IMR-90 (cell line): ENCODE measurements around the gene TLCD5. TPM values are rescaled to one million over a fixed set of nuclear protein-coding genes. Genes with fewer than 3 reads are reported as not detected.

Experiments used
- ATAC-seq: fragments of 200-7000 bp; cut with Tn5 transposase; 2 replicates; pipeline ENCODE4 v1.9.1; 2020; ENCODE audit warnings: low read depth, mild to moderate bottlenecking, moderate library complexity
- BruUV-seq: library from RNA; stranded (reverse); fragments of 400-500 nt; replicated peaks from 2 replicates; lab custom pipeline; 2021; lab: Mats Ljungman, UMichigan
- CTCF ChIA-PET: fragments of 300-600 bp; formaldehyde crosslinking; extraction: SDS; loops from one replicate; lab custom pipeline; 2021; ENCODE audit warnings: antibody characterized with exemption; lab: Yijun Ruan, JAX
- POLR2A ChIA-PET: fragments of 300-600 bp; sonication (Branson Sonifier 250); formaldehyde crosslinking; loops from one replicate; lab custom pipeline; 2022; ENCODE audit warnings: antibody characterized with exemption; ENCODE audit not compliant: unreplicated experiment; lab: Charles Lee
- DNase-seq: peaks from one replicate; pipeline ENCODE4 v3.0.0; 2013
- H2AFZ ChIP-seq: replicated peaks from 2 replicates; pipeline ENCODE3; 2013; ENCODE audit warnings: low read length, mild to moderate bottlenecking; ENCODE audit not compliant: poor library complexity
- H2AK5ac ChIP-seq: 2 replicates; pipeline ENCODE4 v1.6.1; 2013; ENCODE audit warnings: low read depth, low read length, inconsistent platforms
- H2AK9ac ChIP-seq: replicated peaks from 2 replicates; pipeline ENCODE3; 2013; ENCODE audit warnings: mild to moderate bottlenecking, low read depth, low read length, moderate library complexity; ENCODE audit not compliant: poor library complexity
- H2BK120ac ChIP-seq: 2 replicates; pipeline ENCODE4 v1.6.1; 2013; ENCODE audit warnings: low read depth, low read length, inconsistent platforms
- H2BK15ac ChIP-seq: 3 replicates; pipeline ENCODE4 v1.6.1; 2013; ENCODE audit warnings: low read depth, low read length, inconsistent platforms
- H2BK20ac ChIP-seq: 2 replicates; pipeline ENCODE4 v1.6.1; 2013; ENCODE audit warnings: low read depth, mild to moderate bottlenecking, inconsistent platforms, low read length, moderate library complexity
- H2BK5ac ChIP-seq: 2 replicates; pipeline ENCODE4 v1.6.1; 2013; ENCODE audit warnings: mild to moderate bottlenecking, low read depth, low read length, inconsistent platforms; ENCODE audit not compliant: poor library complexity, severe bottlenecking
- H3K14ac ChIP-seq: replicated peaks from 2 replicates; pipeline ENCODE4 v1.6.1; 2013; ENCODE audit warnings: low read depth, low read length, inconsistent platforms
- H3K18ac ChIP-seq: 2 replicates; pipeline ENCODE4 v1.6.1; 2013; ENCODE audit warnings: low read depth, low read length, control low read depth
- H3K23ac ChIP-seq: 2 replicates; pipeline ENCODE4 v1.6.1; 2013; ENCODE audit warnings: low read depth, low read length, inconsistent platforms
- H3K27ac ChIP-seq: 2 replicates; pipeline ENCODE4 v1.5.1; 2013; ENCODE audit warnings: mild to moderate bottlenecking, control low read depth, low read length; ENCODE audit not compliant: insufficient read depth
- H3K27me3 ChIP-seq: 2 replicates; pipeline ENCODE4 v1.6.1; 2013; ENCODE audit warnings: low read length; ENCODE audit not compliant: control insufficient read depth, insufficient read depth
- H3K36me3 ChIP-seq: 2 replicates; pipeline ENCODE4 v1.6.1; 2013; ENCODE audit warnings: low read length, mixed read lengths; ENCODE audit not compliant: control insufficient read depth, insufficient read depth
- H3K4ac ChIP-seq: 2 replicates; pipeline ENCODE4 v1.6.1; 2013; ENCODE audit warnings: low read depth, low read length, inconsistent platforms
- H3K4me1 ChIP-seq: 2 replicates; pipeline ENCODE4 v1.6.1; 2013; ENCODE audit warnings: low read length, mixed read lengths; ENCODE audit not compliant: control insufficient read depth, insufficient read depth
- H3K4me2 ChIP-seq: 2 replicates; pipeline ENCODE4 v1.6.1; 2013; ENCODE audit warnings: low read depth, mild to moderate bottlenecking, control low read depth, low read length, moderate library complexity
- H3K4me3 ChIP-seq: 2 replicates; pipeline ENCODE4 v1.5.1; 2013; ENCODE audit warnings: low read depth, mild to moderate bottlenecking, control low read depth, low read length, moderate library complexity; ENCODE audit not compliant: insufficient read depth
- H3K56ac ChIP-seq: 2 replicates; pipeline ENCODE4 v1.6.1; 2013; ENCODE audit warnings: low read length, inconsistent platforms; ENCODE audit not compliant: insufficient read depth; ENCODE audit errors: extremely low read depth
- H3K79me1 ChIP-seq, 2 experiments: 2 replicates each; pipeline ENCODE4 v1.6.1; 2013; ENCODE audit warnings: low read length in 2 of 2, inconsistent platforms in 1 of 2, low read depth in 1 of 2
- H3K9ac ChIP-seq: 2 replicates; pipeline ENCODE4 v1.6.1; 2013; ENCODE audit warnings: low read depth, low read length, control low read depth
- H3K9me1 ChIP-seq: 2 replicates; pipeline ENCODE4 v1.6.1; 2013; ENCODE audit warnings: low read length, inconsistent platforms; ENCODE audit not compliant: insufficient read depth
- H3K9me3 ChIP-seq: 2 replicates; pipeline ENCODE4 v1.6.1; 2013; ENCODE audit warnings: low read length; ENCODE audit not compliant: control insufficient read depth, insufficient read depth
- H4K20me1 ChIP-seq: 2 replicates; pipeline ENCODE4 v1.6.1; 2013; ENCODE audit warnings: low read length, inconsistent platforms; ENCODE audit not compliant: insufficient read depth
- H4K5ac ChIP-seq: 2 replicates; pipeline ENCODE4 v1.6.1; 2013; ENCODE audit warnings: mild to moderate bottlenecking, low read depth, low read length, control low read depth
- H4K8ac ChIP-seq, 2 experiments: 2 replicates each; pipeline ENCODE4 v1.6.1; 2013; ENCODE audit warnings: low read depth in 2 of 2, low read length in 2 of 2, control low read depth in 1 of 2, inconsistent platforms in 1 of 2
- H4K91ac ChIP-seq: 2 replicates; pipeline ENCODE4 v1.6.1; 2013; ENCODE audit warnings: low read depth, low read length, inconsistent platforms; ENCODE audit not compliant: insufficient read depth
- CEBPB ChIP-seq: IDR thresholded peaks from 2 replicates; pipeline ENCODE4 v1.6.1; 2012; ENCODE audit warnings: low read depth, low read length, improper control_type of control experiment
- CHD1 ChIP-seq: IDR thresholded peaks from 2 replicates; pipeline ENCODE4 v1.6.1; 2012; ENCODE audit warnings: low read depth, low read length, improper control_type of control experiment
- FOS ChIP-seq: fragments of 150-350 bp; IDR thresholded peaks from 2 replicates; pipeline ENCODE4 v1.6.1; 2016; ENCODE audit warnings: low read depth, low read length
- MAFK ChIP-seq: IDR thresholded peaks from 2 replicates; pipeline ENCODE4 v1.6.1; 2012; ENCODE audit warnings: low read depth, low read length, improper control_type of control experiment
- MAZ ChIP-seq: IDR thresholded peaks from 2 replicates; pipeline ENCODE4 v1.6.1; 2012; ENCODE audit warnings: low read depth, mild to moderate bottlenecking, low read length, improper control_type of control experiment, moderate library complexity, borderline replicate concordance
- MXI1 ChIP-seq: IDR thresholded peaks from 2 replicates; pipeline ENCODE4 v1.6.1; 2012; ENCODE audit warnings: low read depth, mild to moderate bottlenecking, low read length, moderate library complexity, borderline replicate concordance
- NFE2L2 ChIP-seq: fragments of 150-350 bp; IDR thresholded peaks from 2 replicates; pipeline ENCODE4 v1.6.1; 2016; ENCODE audit warnings: low read depth, mild to moderate bottlenecking, low read length
- POLR2A ChIP-seq: IDR thresholded peaks from 2 replicates; pipeline ENCODE4 v1.6.1; 2012; ENCODE audit warnings: mild to moderate bottlenecking, low read depth, low read length
- RAD21 ChIP-seq: IDR thresholded peaks from 2 replicates; pipeline ENCODE4 v1.6.1; 2012; ENCODE audit warnings: low read length, improper control_type of control experiment
- RCOR1 ChIP-seq: IDR thresholded peaks from 2 replicates; pipeline ENCODE4 v1.6.1; 2012; ENCODE audit warnings: mild to moderate bottlenecking, low read length, improper control_type of control experiment; ENCODE audit not compliant: insufficient replicate concordance
- RFX5 ChIP-seq: IDR thresholded peaks from 2 replicates; pipeline ENCODE4 v1.8.0; 2012; ENCODE audit warnings: low read depth, mild to moderate bottlenecking, low read length, moderate library complexity
- SMC3 ChIP-seq: fragments of 150-350 bp; IDR thresholded peaks from 2 replicates; pipeline ENCODE4 v1.6.1; 2016; ENCODE audit warnings: low read depth, mild to moderate bottlenecking, antibody characterized with exemption, low read length, moderate library complexity
- whole genome bisulfite sequencing, 2 experiments: methylation state at CpG; one replicate each; pipeline versions ENCODE4 v1.1.5 to v1.1.7; 2013; ENCODE audit warnings: missing lambda C conversion rate in 2 of 2; ENCODE audit not compliant: insufficient read length in 1 of 2; ENCODE audit errors: extremely low coverage in 2 of 2; 5-methylcytosine and 5-hydroxymethylcytosine counted together
- dilution Hi-C: fragments of 300-500 bp; cut with HindIII; formaldehyde crosslinking; loops from one replicate; pipeline ENCODE4 v1.14.3; 2018; ENCODE audit warnings: low sequenced_read_pairs; ENCODE audit not compliant: unreplicated experiment
- in situ Hi-C: fragments of 300-500 bp; cut with MboI; formaldehyde crosslinking; loops from 3 replicates; pipeline ENCODE4 v1.14.3; 2019; ENCODE audit warnings: low sequenced_read_pairs, inconsistent platforms, mixed read lengths
- intact Hi-C: fragments of 100-400 bp; cut with micrococcal nuclease; formaldehyde crosslinking; loops from 2 replicates; pipeline ENCODE4 v1.10.0; 2022
- polyA plus RNA-seq, 3 experiments: library from polyadenylated mRNA; depleted of rRNA; stranded (reverse); fragments of >200 nt; gene quantifications; 2 replicates each; pipeline ENCODE4 v1.2.3, GENCODE V29; 2012; ENCODE audit warnings: low replicate concordance in 1 of 3
- total RNA-seq: library from RNA; depleted of rRNA; stranded (reverse); fragments of >200 nt; gene quantifications from 2 replicates; pipeline ENCODE4 v1.2.3, GENCODE V29; 2012
- TF ChIP-seq, protein P1 (sequence below): conservative IDR thresholded peaks from 2 replicates; pipeline ENCODE4 v1.5.1; 2012; ENCODE audit warnings: mild to moderate bottlenecking, low read depth, low read length, improper control_type of control experiment
- TF ChIP-seq, protein P2 (sequence below): fragments of 150-350 bp; IDR thresholded peaks from 2 replicates; pipeline ENCODE4 v1.6.1; 2017; ENCODE audit warnings: mild to moderate bottlenecking, antibody characterized with exemption, low read length, low read depth
- TF ChIP-seq, protein P3 (sequence below): fragments of 150-350 bp; IDR thresholded peaks from 2 replicates; pipeline ENCODE4 v1.6.1; 2016; ENCODE audit warnings: low read depth, mild to moderate bottlenecking, low read length, moderate library complexity, borderline replicate concordance

TLCD5 gene
- total and polyA plus RNA-seq, 2 of the 4 experiments (the other 2 are of a cell fraction) = 9.5 to 11.5 TPM

DNA sequence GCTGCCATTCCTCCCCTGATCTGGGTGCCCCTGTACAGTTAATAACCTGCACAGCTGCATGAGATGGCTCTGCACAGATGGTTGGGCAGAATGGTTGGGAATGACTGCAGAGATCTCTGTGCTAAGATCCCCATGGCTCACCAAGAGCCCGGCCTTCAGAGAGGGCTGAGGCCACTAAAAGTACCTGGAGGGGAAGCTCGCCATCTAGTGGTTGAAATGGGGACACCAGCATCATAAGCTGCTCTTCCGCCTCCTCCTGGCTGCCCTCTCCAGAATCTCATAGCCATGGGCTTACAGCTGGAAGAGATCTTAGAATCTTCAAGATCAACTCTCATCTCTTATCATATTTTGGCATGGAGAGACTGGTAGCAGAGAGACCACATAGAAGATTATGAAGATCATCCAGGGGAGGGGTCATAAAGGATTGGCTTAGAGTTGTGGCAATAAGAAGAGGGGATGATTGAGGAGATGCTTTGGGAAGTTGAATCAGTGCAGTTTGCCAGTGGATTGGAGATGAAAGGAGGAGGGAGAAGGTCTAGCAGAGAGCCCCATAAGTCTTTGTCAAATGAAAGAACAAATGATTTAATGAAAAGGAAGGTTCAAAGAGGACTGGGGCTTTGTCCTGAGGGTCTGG is 22.0 kb upstream of the TLCD5 start:
- H4K8ac ChIP-seq = no peak overlapping the region
- H3K27me3 ChIP-seq = peaks cover 16% of the 10 kb centered on the region
- no peak overlapping the region for H2BK120ac ChIP-seq
- no peak overlapping the region for H4K91ac ChIP-seq
- H3K4me2 ChIP-seq = no peak overlapping the region
- BruUV-seq = no TSS peak
- in situ Hi-C loops = loop anchor here (5.0 to 25.0 kb wide), 2 partner anchors 131 to 384 kb away; no protein-coding TSS in a partner anchor
- H2BK20ac ChIP-seq = no peak overlapping the region
- ATAC-seq (peak; percentile 74), DNase-seq (peak; percentile 80)
- POLR2A ChIA-PET = no interaction called here
- H3K18ac ChIP-seq = no peak overlapping the region
- peaks cover 6% of the 10 kb centered on the region; the same call in 1 of the 2 replicates for H3K4me1 ChIP-seq
- dilution Hi-C loops = no loop called here
- no peaks in the 10 kb centered on the region for H4K20me1 ChIP-seq
- no peak overlapping the region for H3K27ac ChIP-seq
- no peaks in the 10 kb centered on the region for H3K36me3 ChIP-seq
- no peak overlapping the region for H2BK5ac ChIP-seq
- H3K9me3 ChIP-seq = no peaks in the 10 kb centered on the region
- no peak overlapping the region for H3K4me3 ChIP-seq
- H2AFZ ChIP-seq = peak overlapping the region; percentile 67
- H3K79me1 ChIP-seq = no peaks in the 10 kb centered on the region
- WGBS, 2 experiments = 0% methylated on average over 1 of the region's 3 CpGs; no CpG with 5 or more reads in 1 of the 2 experiments
- no peak overlapping the region for H2AK5ac ChIP-seq
- no peak overlapping the region for H3K23ac ChIP-seq
- H2BK15ac ChIP-seq = no peak overlapping the region
- H3K9me1 ChIP-seq = peaks cover 22% of the 10 kb centered on the region; the same call in 1 of the 2 replicates
- H3K14ac ChIP-seq = no peak overlapping the region
- no peak overlapping the region for H4K5ac ChIP-seq
- intact Hi-C loops = loop anchor here (5.0 kb wide), 1 partner anchor 636 kb away; no protein-coding TSS in a partner anchor
- no peak overlapping the region for H3K9ac ChIP-seq
- no peak overlapping the region for H3K56ac ChIP-seq
- H2AK9ac ChIP-seq = no peak overlapping the region
- CTCF ChIA-PET = interaction anchor here (0.6 to 1.8 kb wide), 23 partner anchors 13 to 141 kb away, joined by 3 to 15 read pairs (median 4); no protein-coding TSS in a partner anchor
- no peak overlapping the region for H3K4ac ChIP-seq
- TF ChIP-seq FOS = no peak
- TF ChIP-seq, protein P1, sequence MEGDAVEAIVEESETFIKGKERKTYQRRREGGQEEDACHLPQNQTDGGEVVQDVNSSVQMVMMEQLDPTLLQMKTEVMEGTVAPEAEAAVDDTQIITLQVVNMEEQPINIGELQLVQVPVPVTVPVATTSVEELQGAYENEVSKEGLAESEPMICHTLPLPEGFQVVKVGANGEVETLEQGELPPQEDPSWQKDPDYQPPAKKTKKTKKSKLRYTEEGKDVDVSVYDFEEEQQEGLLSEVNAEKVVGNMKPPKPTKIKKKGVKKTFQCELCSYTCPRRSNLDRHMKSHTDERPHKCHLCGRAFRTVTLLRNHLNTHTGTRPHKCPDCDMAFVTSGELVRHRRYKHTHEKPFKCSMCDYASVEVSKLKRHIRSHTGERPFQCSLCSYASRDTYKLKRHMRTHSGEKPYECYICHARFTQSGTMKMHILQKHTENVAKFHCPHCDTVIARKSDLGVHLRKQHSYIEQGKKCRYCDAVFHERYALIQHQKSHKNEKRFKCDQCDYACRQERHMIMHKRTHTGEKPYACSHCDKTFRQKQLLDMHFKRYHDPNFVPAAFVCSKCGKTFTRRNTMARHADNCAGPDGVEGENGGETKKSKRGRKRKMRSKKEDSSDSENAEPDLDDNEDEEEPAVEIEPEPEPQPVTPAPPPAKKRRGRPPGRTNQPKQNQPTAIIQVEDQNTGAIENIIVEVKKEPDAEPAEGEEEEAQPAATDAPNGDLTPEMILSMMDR = peak; percentile 99
- TF ChIP-seq RAD21 = peak; percentile 75
- TF ChIP-seq RCOR1 = no peak
- no peak for TF ChIP-seq NFE2L2
- no peak for TF ChIP-seq MAZ
- TF ChIP-seq CEBPB = no peak
- TF ChIP-seq, protein P2, sequence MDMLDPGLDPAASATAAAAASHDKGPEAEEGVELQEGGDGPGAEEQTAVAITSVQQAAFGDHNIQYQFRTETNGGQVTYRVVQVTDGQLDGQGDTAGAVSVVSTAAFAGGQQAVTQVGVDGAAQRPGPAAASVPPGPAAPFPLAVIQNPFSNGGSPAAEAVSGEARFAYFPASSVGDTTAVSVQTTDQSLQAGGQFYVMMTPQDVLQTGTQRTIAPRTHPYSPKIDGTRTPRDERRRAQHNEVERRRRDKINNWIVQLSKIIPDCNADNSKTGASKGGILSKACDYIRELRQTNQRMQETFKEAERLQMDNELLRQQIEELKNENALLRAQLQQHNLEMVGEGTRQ = no peak
- TF ChIP-seq SMC3 = peak; percentile 78
- TF ChIP-seq, protein P3, sequence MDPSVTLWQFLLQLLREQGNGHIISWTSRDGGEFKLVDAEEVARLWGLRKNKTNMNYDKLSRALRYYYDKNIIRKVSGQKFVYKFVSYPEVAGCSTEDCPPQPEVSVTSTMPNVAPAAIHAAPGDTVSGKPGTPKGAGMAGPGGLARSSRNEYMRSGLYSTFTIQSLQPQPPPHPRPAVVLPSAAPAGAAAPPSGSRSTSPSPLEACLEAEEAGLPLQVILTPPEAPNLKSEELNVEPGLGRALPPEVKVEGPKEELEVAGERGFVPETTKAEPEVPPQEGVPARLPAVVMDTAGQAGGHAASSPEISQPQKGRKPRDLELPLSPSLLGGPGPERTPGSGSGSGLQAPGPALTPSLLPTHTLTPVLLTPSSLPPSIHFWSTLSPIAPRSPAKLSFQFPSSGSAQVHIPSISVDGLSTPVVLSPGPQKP = no peak
- TF ChIP-seq POLR2A = no peak
- no peak for TF ChIP-seq RFX5
- TF ChIP-seq CHD1 = no peak
- TF ChIP-seq MXI1 = no peak
- no peak for TF ChIP-seq MAFK
